Measurements from ENCODE around the gene USP22. TPM values are rescaled to one million over a fixed set of nuclear protein-coding genes. Genes with fewer than 3 reads are reported as not detected.

Gene USP22
- total and polyA plus RNA-seq, 3 donors from 2014 or later: 96.3 to 216 (median 161) TPM

DNA sequence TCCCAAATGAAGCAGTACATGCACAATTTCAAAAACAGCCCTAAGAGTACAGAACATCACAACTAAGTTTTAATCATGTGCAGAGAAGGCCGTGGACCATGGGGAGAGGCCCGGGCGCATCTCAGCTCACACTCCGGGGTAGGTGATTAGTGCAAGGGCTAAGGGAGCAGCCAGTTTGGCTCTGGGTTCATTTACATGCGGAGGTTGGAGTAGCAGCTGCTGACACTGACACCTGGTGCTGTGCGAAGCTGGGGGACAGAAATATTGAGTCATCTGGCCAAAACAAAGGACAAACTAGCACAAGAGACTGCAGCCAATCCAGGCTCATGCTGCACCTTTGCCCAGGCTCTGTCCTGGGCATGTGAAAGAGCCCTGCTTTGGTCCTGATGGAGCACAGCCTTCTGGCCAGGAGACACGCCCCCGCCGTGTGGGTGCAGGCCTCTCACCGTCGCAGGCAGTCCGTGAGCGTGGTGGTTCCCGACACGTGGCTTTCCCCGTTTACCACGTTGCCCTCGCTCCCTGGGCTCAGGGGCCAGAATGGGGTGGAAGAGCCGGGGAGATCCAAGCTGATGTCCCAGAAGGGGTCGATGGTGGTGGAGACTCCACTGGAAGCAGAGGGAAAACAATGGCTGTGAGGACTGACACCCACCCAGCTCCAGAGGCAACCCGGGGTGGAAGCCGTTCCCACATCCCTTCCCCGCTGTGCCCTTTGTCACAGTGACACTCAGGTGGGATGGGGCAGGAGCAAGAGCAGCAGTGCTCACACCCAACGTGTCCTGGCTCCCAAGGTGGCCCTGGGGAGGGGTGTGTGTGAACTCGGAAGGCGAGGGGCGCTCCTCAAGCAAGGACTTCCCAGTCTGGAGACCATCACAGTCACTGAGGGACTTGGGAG lies 31.9 kb downstream of the USP22 start:
- intact Hi-C loops (cut with DNase I; ENCODE audit: low total_unique reads): no loop called here
- no peak for DNase-seq
- TF ChIP-seq POLR2A (IDR thresholded peaks at IDR 0.05): no peak
- TF ChIP-seq, protein P1, sequence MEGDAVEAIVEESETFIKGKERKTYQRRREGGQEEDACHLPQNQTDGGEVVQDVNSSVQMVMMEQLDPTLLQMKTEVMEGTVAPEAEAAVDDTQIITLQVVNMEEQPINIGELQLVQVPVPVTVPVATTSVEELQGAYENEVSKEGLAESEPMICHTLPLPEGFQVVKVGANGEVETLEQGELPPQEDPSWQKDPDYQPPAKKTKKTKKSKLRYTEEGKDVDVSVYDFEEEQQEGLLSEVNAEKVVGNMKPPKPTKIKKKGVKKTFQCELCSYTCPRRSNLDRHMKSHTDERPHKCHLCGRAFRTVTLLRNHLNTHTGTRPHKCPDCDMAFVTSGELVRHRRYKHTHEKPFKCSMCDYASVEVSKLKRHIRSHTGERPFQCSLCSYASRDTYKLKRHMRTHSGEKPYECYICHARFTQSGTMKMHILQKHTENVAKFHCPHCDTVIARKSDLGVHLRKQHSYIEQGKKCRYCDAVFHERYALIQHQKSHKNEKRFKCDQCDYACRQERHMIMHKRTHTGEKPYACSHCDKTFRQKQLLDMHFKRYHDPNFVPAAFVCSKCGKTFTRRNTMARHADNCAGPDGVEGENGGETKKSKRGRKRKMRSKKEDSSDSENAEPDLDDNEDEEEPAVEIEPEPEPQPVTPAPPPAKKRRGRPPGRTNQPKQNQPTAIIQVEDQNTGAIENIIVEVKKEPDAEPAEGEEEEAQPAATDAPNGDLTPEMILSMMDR (IDR thresholded peaks at IDR 0.05): no peak

GRCh38 chr17:21008992-21009671 lies 33.7 kb downstream of the USP22 start:
- WGBS, 2 donors: 80 to 89% methylated on average over 10 of the region's 10 CpGs
- Histone ChIP-seq H3K9me3 (no peaks in the 10 kb centered on the region), H3K27me3 (no peaks in the 10 kb centered on the region), H3K36me3 (ENCODE audit: low read depth, missing control alignments) (no peaks in the 10 kb centered on the region), H3K4me1 (peaks cover 19% of the 10 kb centered on the region), H3K27ac (no peak overlapping the region), H3K4me3 (no peak overlapping the region)
- intact Hi-C loops (cut with DNase I; ENCODE audit: low total_unique reads): no loop called here
- DNase-seq: no peak
- TF ChIP-seq, protein P1 (IDR thresholded peaks at IDR 0.05): no peak
- TF ChIP-seq POLR2A (IDR thresholded peaks at IDR 0.05): no peak

More for the DNA sequence above, 31.9 kb downstream of the USP22 start:
- Histone ChIP-seq H3K9me3 (no peaks in the 10 kb centered on the region), H3K27me3 (no peaks in the 10 kb centered on the region), H3K27ac (no peak overlapping the region), H3K4me1 (peaks cover 5% of the 10 kb centered on the region), H3K4me3 (no peak overlapping the region), H3K36me3 (ENCODE audit: low read depth, missing control alignments) (no peaks in the 10 kb centered on the region)
- WGBS, 2 donors: 76 to 81% methylated on average over 26 to 27 of the region's 27 CpGs

DNA sequence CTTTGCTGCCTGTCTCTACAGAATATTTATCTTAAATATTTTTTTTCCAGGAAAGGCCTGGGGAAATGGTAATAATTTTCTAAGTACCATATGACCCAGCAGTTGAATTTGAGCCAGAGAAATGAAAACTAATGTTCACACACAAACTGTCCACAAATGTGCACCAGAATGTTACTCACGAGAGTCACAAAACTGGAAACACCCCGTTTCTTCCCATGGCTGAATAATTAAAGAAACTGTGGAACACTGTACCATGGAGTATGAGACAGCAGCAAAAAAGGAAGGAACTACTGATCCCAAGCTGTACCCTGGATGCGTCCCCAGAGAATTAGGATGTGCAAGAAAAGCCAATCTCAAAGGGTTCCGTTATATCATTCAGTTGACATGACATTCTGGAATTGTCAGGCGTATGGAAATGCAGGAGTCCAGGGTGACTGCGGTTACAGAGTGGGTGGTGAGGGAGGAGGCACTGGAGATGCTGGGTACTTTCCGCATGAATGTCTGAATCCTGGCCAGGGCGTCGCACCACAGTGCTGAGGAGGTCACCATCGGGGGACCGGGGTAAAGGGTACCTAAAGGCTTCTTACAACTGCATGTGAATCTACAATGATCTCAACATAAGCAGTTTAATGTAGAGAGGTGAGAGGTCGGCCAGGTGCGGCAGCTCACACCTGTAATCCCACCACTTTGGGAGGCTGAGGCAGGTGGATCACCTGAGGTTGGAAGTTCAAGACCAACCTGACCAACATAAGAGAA lies 34.5 kb downstream of the USP22 start:
- Histone ChIP-seq H3K9me3 (no peaks in the 10 kb centered on the region), H3K4me1 (peaks cover 19% of the 10 kb centered on the region), H3K4me3 (no peak overlapping the region), H3K27me3 (no peaks in the 10 kb centered on the region), H3K36me3 (ENCODE audit: low read depth, missing control alignments) (no peaks in the 10 kb centered on the region), H3K27ac (no peak overlapping the region)
- no peak for DNase-seq
- TF ChIP-seq, protein P1 (IDR thresholded peaks at IDR 0.05): no peak
- TF ChIP-seq POLR2A (IDR thresholded peaks at IDR 0.05): no peak
- WGBS, 2 donors: 85 to 86% methylated on average over 13 of the region's 13 CpGs
- intact Hi-C loops (cut with DNase I; ENCODE audit: low total_unique reads): no loop called here

GRCh38 chr17:21007646-21008045 lies 35.2 kb downstream of the USP22 start:
- Histone ChIP-seq H3K27me3 (no peaks in the 10 kb centered on the region), H3K4me3 (no peak overlapping the region), H3K27ac (peak overlapping the region in 1 of 2 donors; percentile 2), H3K36me3 (ENCODE audit: low read depth, missing control alignments) (no peaks in the 10 kb centered on the region), H3K4me1 (peaks cover 23% of the 10 kb centered on the region), H3K9me3 (no peaks in the 10 kb centered on the region)
- intact Hi-C loops (cut with DNase I; ENCODE audit: low total_unique reads): no loop called here
- TF ChIP-seq, protein P1 (IDR thresholded peaks at IDR 0.05): no peak
- TF ChIP-seq POLR2A (IDR thresholded peaks at IDR 0.05): no peak
- DNase-seq: no peak
- 83 to 86% methylated on average over 9 of the region's 9 CpGs for WGBS, 2 donors

All from testis (tissue), 3 donors.